Fibroblast of the aortic adventitia (primary cell): ENCODE measurements around the gene ITGA2. TPM values are rescaled to one million over a fixed set of nuclear protein-coding genes. Genes with fewer than 3 reads are reported as not detected.

Experiments used
- DNase-seq: peaks from one replicate; pipeline ENCODE4 v3.0.0-alpha.2; 2010; ENCODE audit warnings: low read depth
- H3K4me3 ChIP-seq: 2 replicates; pipeline ENCODE4 v1.5.1; 2011; ENCODE audit warnings: low read depth, mild to moderate bottlenecking, control low read depth, low read length, moderate library complexity
- total RNA-seq: library from RNA; depleted of rRNA; stranded (reverse); fragments of >200 nt; gene quantifications from 2 replicates; pipeline ENCODE4 v1.2.3, GENCODE V29; 2012; ENCODE audit warnings: low replicate concordance
- TF ChIP-seq, protein P1 (sequence below): IDR thresholded peaks from 2 replicates; pipeline ENCODE4 v1.5.1; 2011; ENCODE audit warnings: mild to moderate bottlenecking, low read length, control low read depth, inconsistent platforms; ENCODE audit not compliant: insufficient read depth

The ITGA2 gene
- total RNA-seq, 1 donor, result 171 TPM

DNA sequence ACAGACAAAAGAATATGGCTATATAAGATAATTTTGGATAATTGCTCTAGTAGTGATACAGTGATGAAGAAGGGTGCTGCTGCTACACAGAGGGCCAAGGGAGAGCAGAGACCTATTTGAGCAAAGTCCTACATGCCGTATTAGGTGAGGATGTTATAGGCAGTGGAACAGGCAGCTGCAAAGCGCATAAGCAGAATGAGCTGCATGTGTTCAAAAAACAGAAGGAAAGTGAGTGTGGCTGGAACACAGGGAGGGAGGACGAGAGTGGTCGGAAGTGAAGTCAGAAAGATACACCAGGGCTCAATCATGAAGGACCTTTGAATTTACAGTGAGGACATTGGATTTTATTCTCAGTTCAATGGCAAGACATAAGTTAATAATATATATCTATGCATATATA, 35.4 kb downstream of the ITGA2 start:
- H3K4me3 ChIP-seq, result no peak overlapping the region
- no peak for DNase-seq
- TF ChIP-seq, protein P1, sequence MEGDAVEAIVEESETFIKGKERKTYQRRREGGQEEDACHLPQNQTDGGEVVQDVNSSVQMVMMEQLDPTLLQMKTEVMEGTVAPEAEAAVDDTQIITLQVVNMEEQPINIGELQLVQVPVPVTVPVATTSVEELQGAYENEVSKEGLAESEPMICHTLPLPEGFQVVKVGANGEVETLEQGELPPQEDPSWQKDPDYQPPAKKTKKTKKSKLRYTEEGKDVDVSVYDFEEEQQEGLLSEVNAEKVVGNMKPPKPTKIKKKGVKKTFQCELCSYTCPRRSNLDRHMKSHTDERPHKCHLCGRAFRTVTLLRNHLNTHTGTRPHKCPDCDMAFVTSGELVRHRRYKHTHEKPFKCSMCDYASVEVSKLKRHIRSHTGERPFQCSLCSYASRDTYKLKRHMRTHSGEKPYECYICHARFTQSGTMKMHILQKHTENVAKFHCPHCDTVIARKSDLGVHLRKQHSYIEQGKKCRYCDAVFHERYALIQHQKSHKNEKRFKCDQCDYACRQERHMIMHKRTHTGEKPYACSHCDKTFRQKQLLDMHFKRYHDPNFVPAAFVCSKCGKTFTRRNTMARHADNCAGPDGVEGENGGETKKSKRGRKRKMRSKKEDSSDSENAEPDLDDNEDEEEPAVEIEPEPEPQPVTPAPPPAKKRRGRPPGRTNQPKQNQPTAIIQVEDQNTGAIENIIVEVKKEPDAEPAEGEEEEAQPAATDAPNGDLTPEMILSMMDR, result no peak

DNA sequence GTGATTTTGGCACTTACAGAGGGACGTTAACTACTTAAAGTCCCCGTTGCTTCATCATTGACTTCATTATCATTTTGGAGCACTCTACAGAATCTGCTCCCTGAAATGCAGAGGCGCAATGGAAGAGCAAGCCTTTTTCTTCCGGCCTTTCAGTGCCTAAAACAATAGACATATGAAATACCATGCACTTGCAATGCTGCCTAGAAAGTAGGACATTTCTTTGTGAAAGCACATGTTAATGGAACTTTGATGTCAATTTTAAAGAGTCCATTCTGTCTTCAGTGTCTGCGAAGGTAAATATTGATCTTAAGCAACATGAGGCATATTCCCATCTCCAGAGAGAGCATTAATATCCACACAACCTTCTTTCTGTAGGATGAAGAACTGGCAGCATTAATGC, 36.3 kb downstream of the ITGA2 start:
- H3K4me3 ChIP-seq, result no peak overlapping the region
- TF ChIP-seq, protein P1, result no peak
- DNase-seq, result no peak

DNA sequence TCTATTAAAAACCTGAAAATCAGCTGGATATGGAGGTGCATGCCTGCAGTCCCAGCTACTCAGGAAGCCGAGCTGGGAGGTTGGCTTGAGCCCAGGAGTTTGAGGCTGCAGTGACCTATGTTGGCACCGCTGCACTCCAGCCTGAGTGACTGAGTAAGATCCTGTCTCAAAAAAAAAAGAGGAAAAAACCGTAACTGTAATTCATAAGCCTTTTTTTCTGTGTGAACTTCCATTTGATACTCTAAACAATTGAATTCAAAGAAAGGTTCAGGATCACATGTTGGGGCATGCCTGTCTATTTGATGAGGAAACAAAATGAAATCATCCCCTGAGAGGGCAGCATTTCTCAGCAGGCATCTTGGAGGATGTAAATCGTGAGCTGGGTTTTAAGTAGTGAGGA, 38.8 kb downstream of the ITGA2 start:
- DNase-seq, result peak; percentile 88
- H3K4me3 ChIP-seq, result no peak overlapping the region
- TF ChIP-seq, protein P1, result no peak

DNA sequence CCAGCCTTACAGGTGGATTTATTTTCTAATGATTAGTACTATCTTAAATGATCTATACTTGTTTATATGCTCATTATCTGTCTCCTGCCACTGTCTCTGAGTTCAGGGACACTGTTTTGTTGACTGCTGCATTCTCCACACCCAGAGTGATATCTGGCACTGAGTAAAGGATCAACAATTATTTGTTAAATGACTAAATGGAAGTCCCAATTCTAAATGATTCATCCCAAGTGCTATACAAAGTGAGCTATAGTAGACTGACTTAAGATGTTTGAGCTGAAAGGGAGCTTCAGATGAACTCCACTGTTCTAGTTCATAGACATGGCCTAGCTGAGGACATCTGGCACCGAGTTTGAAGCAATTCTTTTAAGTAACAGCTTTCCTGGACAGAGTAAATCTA, 40.5 kb downstream of the ITGA2 start:
- TF ChIP-seq, protein P1, result no peak
- no peak overlapping the region for H3K4me3 ChIP-seq
- no peak for DNase-seq

DNA sequence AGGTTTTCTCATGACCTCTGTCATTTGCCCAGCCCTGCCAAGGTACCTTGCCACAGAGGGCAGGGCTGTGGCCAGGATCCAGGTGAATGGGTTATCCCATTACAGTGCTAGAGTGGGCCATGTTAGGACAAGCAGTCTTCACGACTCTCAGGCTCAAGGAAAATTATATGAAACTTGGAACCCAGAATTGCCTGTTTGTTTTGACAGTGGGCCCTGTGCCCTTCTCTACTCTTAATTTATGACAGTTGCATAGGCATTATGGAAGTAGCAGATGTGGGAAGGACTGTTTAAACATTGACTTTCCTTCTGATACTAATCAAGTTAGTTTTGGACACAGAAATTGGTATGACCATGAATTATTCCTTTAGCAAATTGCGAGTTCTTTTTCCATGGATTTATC, 41.7 kb downstream of the ITGA2 start:
- DNase-seq, result no peak
- H3K4me3 ChIP-seq, result no peak overlapping the region
- TF ChIP-seq, protein P1, result no peak

DNA sequence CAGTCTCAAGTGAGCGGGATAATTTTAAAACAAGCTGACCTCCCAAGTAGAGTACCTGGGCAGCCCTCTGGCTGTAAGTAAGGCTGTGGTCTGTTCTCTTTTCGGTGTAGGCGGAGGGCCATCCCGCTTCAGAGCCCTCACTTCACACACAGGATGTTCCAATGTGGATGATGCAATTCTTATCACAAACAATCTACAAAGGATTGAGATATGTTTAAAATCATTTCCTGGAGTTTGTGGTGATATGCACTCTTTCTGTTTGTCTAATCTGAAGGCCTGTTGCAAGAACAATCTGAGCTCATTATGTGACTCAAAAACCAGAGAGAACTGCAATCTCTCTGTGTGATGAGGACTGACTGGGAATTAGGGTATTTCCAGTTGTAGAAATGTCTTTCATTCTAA, 42.5 kb downstream of the ITGA2 start:
- TF ChIP-seq, protein P1, result no peak
- no peak overlapping the region for H3K4me3 ChIP-seq

DNA sequence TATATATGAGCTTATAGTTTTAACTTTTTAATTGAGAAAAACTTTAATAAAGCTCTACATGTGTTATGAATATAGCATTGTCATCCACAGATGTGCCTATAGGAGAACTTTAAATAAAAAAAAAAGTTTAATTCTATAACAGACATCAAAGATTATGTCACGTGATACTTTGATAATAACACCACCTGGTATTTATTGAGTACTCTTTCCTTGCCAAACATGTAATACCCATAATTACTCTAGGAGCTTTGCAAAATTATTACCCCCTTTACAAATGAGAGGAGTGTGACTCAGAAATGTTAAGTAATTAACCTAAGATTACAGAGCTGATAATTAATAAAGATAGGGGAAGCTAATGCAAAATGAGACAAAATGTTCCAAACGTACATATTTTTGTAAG, 43.0 kb downstream of the ITGA2 start:
- no peak for DNase-seq
- H3K4me3 ChIP-seq, result no peak overlapping the region
- TF ChIP-seq, protein P1, result no peak

More for the DNA sequence above, 42.5 kb downstream of the ITGA2 start:
- DNase-seq, result peak; percentile 94
